ENCODE data around the gene ADCY1. TPM values are rescaled to one million over a fixed set of nuclear protein-coding genes. Genes with fewer than 3 reads are reported as not detected.

The ADCY1 gene
- polyA plus RNA-seq, 1 experiment: 0.26 TPM

DNA sequence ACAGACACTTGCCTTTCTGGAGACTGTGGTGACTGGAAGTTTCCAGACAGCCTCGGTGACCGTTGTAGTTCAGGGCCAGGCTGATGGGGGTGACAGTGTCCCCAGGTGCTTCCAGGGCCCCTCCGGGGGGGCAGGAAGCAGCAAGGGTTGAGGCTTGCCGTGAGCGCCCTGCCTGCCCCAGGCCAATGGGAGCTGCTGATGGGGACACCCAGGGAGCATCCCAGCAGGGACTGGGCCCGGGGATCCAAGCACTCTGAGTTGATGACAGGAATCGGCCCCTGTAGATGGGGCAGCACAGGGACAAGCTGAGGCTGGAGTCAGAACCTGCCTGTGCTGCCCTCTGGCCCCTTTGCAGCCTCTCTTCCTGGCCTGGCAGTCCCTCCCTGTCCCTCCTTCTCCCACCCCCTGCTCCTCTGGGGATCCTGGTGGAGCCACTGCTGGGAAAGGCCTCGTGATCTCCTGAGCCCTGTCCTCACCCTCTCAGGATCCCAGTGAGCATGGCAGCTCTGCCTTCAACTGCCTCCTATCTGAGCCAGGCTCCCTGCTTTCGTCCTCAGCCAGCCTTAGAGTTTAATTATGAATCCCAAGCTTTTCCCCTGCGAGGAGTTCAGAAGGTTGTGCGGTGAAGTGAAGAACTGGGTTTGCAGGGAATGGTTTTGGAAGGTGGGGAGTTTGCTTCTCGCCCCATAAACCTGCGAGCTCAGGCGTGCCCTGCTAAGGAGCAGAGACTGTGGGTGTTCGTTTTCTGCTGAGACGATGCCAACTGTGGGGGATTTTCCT is 84.7 kb downstream of the ADCY1 start:
- Histone ChIP-seq H3K4me3 (ENCODE audit: low read depth, low read length) (no peak overlapping the region), H3K27me3 (ENCODE audit: control insufficient read depth, insufficient read depth, low read length) (no peaks in the 10 kb centered on the region; the same call in 1 of the 2 replicates), H3K36me3 (ENCODE audit: control insufficient read depth, insufficient read depth, low read length) (no peaks in the 10 kb centered on the region)
- no peak for DNase-seq (ENCODE audit: low read depth)
- no peak for TF ChIP-seq CTCF (IDR thresholded peaks at IDR 0.05; ENCODE audit: insufficient read depth, low read depth, low read length)
- ChIA-PET CTCF (interaction anchor here (0.6 to 1.2 kb wide), 2 partner anchors 192 to 195 kb away, joined by 3 to 4 read pairs; no protein-coding TSS in a partner anchor), POLR2A (no interaction called here)

DNA sequence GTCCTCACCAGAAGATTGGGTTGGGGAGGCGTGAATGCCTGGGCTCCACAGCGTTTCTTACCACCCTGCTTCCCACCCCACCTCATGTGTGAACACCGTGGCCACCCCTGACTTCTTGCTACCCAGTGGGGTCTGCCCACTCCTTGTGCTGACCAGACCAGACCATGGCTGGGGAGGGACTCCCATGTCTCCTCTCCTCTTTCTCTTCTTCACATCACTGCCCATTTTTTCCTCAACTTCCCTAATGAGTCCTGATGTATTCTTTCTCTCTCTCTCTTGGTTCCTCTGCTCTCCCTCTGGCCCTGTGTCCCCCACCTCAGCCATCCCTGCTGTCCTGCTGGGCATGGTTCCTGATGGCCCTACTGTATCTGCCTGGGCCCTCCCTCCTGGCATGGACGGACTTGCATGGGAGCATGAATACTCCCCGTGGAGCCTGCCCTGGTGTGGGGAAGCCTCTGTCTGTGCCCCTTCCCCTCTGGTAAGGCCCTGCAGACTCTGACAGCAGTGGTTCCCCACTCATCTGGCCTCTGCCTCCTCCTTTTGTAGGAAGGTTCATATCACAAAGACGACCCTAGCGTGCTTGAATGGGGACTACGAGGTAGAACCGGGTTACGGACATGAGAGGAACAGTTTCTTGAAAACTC is 85.5 kb downstream of the ADCY1 start:
- ChIA-PET POLR2A (no interaction called here), CTCF (no interaction called here)
- no peak overlapping the region for H3K4me3 ChIP-seq (ENCODE audit: low read depth, low read length)
- DNase-seq (ENCODE audit: low read depth): no peak
- no peak for TF ChIP-seq CTCF (IDR thresholded peaks at IDR 0.05; ENCODE audit: insufficient read depth, low read depth, low read length)
- no peaks in the 10 kb centered on the region; the same call in 1 of the 2 replicates for H3K27me3 ChIP-seq (ENCODE audit: control insufficient read depth, insufficient read depth, low read length)
- no peaks in the 10 kb centered on the region for H3K36me3 ChIP-seq (ENCODE audit: control insufficient read depth, insufficient read depth, low read length)

- TF ChIP-seq CTCF (IDR thresholded peaks at IDR 0.05; ENCODE audit: insufficient read depth, low read depth, low read length): no peak
- Histone ChIP-seq H3K4me3 (ENCODE audit: low read depth, low read length) (no peak overlapping the region), H3K27me3 (ENCODE audit: control insufficient read depth, insufficient read depth, low read length) (no peaks in the 10 kb centered on the region; the same call in 1 of the 2 replicates), H3K36me3 (ENCODE audit: control insufficient read depth, insufficient read depth, low read length) (no peaks in the 10 kb centered on the region)
- no peak for DNase-seq (ENCODE audit: low read depth)
- CTCF ChIA-PET: no interaction called here
- POLR2A ChIA-PET: no interaction called here
Measured at GRCh38 chr7:45660201-45660900, 86.2 kb downstream of the ADCY1 start.

GRCh38 chr7:45660901-45661211 is 86.7 kb downstream of the ADCY1 start:
- TF ChIP-seq CTCF (IDR thresholded peaks at IDR 0.05; ENCODE audit: insufficient read depth, low read depth, low read length): no peak
- Histone ChIP-seq H3K36me3 (ENCODE audit: control insufficient read depth, insufficient read depth, low read length) (no peaks in the 10 kb centered on the region), H3K27me3 (ENCODE audit: control insufficient read depth, insufficient read depth, low read length) (no peaks in the 10 kb centered on the region; the same call in 1 of the 2 replicates), H3K4me3 (ENCODE audit: low read depth, low read length) (no peak overlapping the region)
- CTCF ChIA-PET: no interaction called here
- POLR2A ChIA-PET: no interaction called here
- no peak for DNase-seq (ENCODE audit: low read depth)

Measured in BJ (cell line).